ENCODE data around the gene ADGRF3. TPM values are rescaled to one million over a fixed set of nuclear protein-coding genes. Genes with fewer than 3 reads are reported as not detected.
A peak's percentile ranks its signal among the peaks of the same experiment; 100 is the strongest.

ADGRF3 gene
- total RNA-seq, 2 experiments from 2014 or later = 0.96 to 1.3 TPM

GRCh38 chr2:26298286-26298637, 48.3 kb downstream of the ADGRF3 start:
- no peaks in the 10 kb centered on the region for H3K36me3 Mint-ChIP-seq (ENCODE audit: low read depth)
- Histone ChIP-seq H3K36me3 (ENCODE audit: insufficient read depth, low read length) (no peaks in the 10 kb centered on the region), H3K4me3 (ENCODE audit: low read length) (peak overlapping the region; percentile 79), H3K9me3 (ENCODE audit: control insufficient read depth in 1 of 2, insufficient read depth in 1 of 2, low read length in 2 of 2) (no peaks in the 10 kb centered on the region), H3K4me1 (ENCODE audit: insufficient read depth, low read length) (peaks cover 24% of the 10 kb centered on the region), H3K27me3 (ENCODE audit: control insufficient read depth in 1 of 2, insufficient read depth in 2 of 2, low read length in 2 of 2) (no peaks in the 10 kb centered on the region), H3K27ac (ENCODE audit: low read depth in 1 of 2, low read length in 2 of 2) (peak overlapping the region; percentile 62 to 65)
- DNase-seq = no peak
- TF ChIP-seq CTCF (IDR thresholded peaks at IDR 0.05) = no peak
- no peaks in the 10 kb centered on the region for H3K27me3 Mint-ChIP-seq
- POLR2A ChIA-PET = interaction anchor here (1.0 to 3.5 kb wide), 4 partner anchors 48 to 317 kb away, joined by 3 to 52 read pairs (median 34); partner anchors contain the start of genes ADGRF3, HADHA, HADHB and SELENOI
- H3K4me3 Mint-ChIP-seq = no peak overlapping the region
- H3K9me3 Mint-ChIP-seq = no peaks in the 10 kb centered on the region
- no peak for ATAC-seq (ENCODE audit: poor library complexity)
- intact Hi-C loops (cut with DNase I, micrococcal nuclease) = loop anchor here in 1 of 2 experiments (2.0 to 5.0 kb wide), 2 partner anchors 49 to 53 kb away; partner anchors contain the start of genes ADGRF3, HADHA, HADHB and SELENOI
- H3K27ac Mint-ChIP-seq = no peak overlapping the region
- no peaks in the 10 kb centered on the region for H3K4me1 Mint-ChIP-seq (ENCODE audit: low read depth)
- CTCF ChIA-PET = no interaction called here

- ChIA-PET POLR2A (interaction anchor here (0.6 to 3.5 kb wide), 2 partner anchors 112 to 431 kb away, joined by 3 to 22 read pairs; no protein-coding TSS in a partner anchor), CTCF (no interaction called here)
- Histone ChIP-seq H3K36me3 (ENCODE audit: insufficient read depth, low read length) (no peaks in the 10 kb centered on the region), H3K27me3 (ENCODE audit: control insufficient read depth in 1 of 2, insufficient read depth in 2 of 2, low read length in 2 of 2) (no peaks in the 10 kb centered on the region), H3K9me3 (ENCODE audit: control insufficient read depth in 1 of 2, insufficient read depth in 1 of 2, low read length in 2 of 2) (no peaks in the 10 kb centered on the region), H3K27ac (ENCODE audit: low read depth in 1 of 2, low read length in 2 of 2) (no peak overlapping the region), H3K4me1 (ENCODE audit: insufficient read depth, low read length) (peaks cover 24% of the 10 kb centered on the region), H3K4me3 (ENCODE audit: low read length) (no peak overlapping the region)
- H3K4me1 Mint-ChIP-seq (ENCODE audit: low read depth) = no peaks in the 10 kb centered on the region
- DNase-seq (no peak), ATAC-seq (ENCODE audit: poor library complexity) (no peak)
- TF ChIP-seq CTCF (IDR thresholded peaks at IDR 0.05) = no peak
- H3K27me3 Mint-ChIP-seq = no peaks in the 10 kb centered on the region
- no peaks in the 10 kb centered on the region for H3K9me3 Mint-ChIP-seq
- H3K36me3 Mint-ChIP-seq (ENCODE audit: low read depth) = no peaks in the 10 kb centered on the region
- intact Hi-C loops (cut with DNase I, micrococcal nuclease) = loop anchor here in 1 of 2 experiments (5.0 kb wide), 1 partner anchor 50 kb away; the partner anchor contains the start of genes ADGRF3 and SELENOI
- H3K27ac Mint-ChIP-seq = no peak overlapping the region
- H3K4me3 Mint-ChIP-seq = peak overlapping the region; percentile 49
Measured at GRCh38 chr2:26297061-26297460, 49.5 kb downstream of the ADGRF3 start.

GRCh38 chr2:26295511-26295910, 51.1 kb downstream of the ADGRF3 start:
- no peak for TF ChIP-seq CTCF (IDR thresholded peaks at IDR 0.05)
- Histone ChIP-seq H3K9me3 (ENCODE audit: control insufficient read depth in 1 of 2, insufficient read depth in 1 of 2, low read length in 2 of 2) (no peaks in the 10 kb centered on the region), H3K27me3 (ENCODE audit: control insufficient read depth in 1 of 2, insufficient read depth in 2 of 2, low read length in 2 of 2) (no peaks in the 10 kb centered on the region), H3K27ac (ENCODE audit: low read depth in 1 of 2, low read length in 2 of 2) (no peak overlapping the region), H3K36me3 (ENCODE audit: insufficient read depth, low read length) (peaks cover 2% of the 10 kb centered on the region), H3K4me1 (ENCODE audit: insufficient read depth, low read length) (peaks cover 19% of the 10 kb centered on the region), H3K4me3 (ENCODE audit: low read length) (no peak overlapping the region)
- ATAC-seq (ENCODE audit: poor library complexity) (no peak), DNase-seq (no peak)
- H3K36me3 Mint-ChIP-seq (ENCODE audit: low read depth) = no peaks in the 10 kb centered on the region
- no peaks in the 10 kb centered on the region for H3K4me1 Mint-ChIP-seq (ENCODE audit: low read depth)
- no peak overlapping the region for H3K27ac Mint-ChIP-seq
- H3K9me3 Mint-ChIP-seq = no peaks in the 10 kb centered on the region
- ChIA-PET POLR2A (no interaction called here), CTCF (no interaction called here)
- H3K27me3 Mint-ChIP-seq = no peaks in the 10 kb centered on the region
- intact Hi-C loops (cut with DNase I, micrococcal nuclease) = loop anchor here in 1 of 2 experiments (5.0 kb wide), 1 partner anchor 52 kb away; the partner anchor contains the start of genes ADGRF3 and SELENOI
- H3K4me3 Mint-ChIP-seq = no peak overlapping the region
